Loucy (cell line): ENCODE data around the gene SIKE1.

ENCODE experiments used
- CTCF ChIP-seq: fragments of 200-600 bp; sonication (generic); conservative IDR thresholded peaks from 2 replicates; pipeline ENCODE4 v1.5.1; 2014; ENCODE audit warnings: mild to moderate bottlenecking, antibody characterized with exemption, low read length
- EZH2phosphoT487 ChIP-seq: fragments of 200-600 bp; IDR thresholded peaks from 2 replicates; pipeline ENCODE4 v1.6.1; 2018; ENCODE audit warnings: antibody characterized with exemption, mild to moderate bottlenecking, moderate library complexity, borderline replicate concordance

- TF ChIP-seq CTCF, result no peak
- TF ChIP-seq EZH2phosphoT487, result no peak
Observed at GRCh38 chr1:114819869-114820268, 39.4 kb upstream of the SIKE1 start.
